ENCODE data around the gene PIP5K1C.

DNA sequence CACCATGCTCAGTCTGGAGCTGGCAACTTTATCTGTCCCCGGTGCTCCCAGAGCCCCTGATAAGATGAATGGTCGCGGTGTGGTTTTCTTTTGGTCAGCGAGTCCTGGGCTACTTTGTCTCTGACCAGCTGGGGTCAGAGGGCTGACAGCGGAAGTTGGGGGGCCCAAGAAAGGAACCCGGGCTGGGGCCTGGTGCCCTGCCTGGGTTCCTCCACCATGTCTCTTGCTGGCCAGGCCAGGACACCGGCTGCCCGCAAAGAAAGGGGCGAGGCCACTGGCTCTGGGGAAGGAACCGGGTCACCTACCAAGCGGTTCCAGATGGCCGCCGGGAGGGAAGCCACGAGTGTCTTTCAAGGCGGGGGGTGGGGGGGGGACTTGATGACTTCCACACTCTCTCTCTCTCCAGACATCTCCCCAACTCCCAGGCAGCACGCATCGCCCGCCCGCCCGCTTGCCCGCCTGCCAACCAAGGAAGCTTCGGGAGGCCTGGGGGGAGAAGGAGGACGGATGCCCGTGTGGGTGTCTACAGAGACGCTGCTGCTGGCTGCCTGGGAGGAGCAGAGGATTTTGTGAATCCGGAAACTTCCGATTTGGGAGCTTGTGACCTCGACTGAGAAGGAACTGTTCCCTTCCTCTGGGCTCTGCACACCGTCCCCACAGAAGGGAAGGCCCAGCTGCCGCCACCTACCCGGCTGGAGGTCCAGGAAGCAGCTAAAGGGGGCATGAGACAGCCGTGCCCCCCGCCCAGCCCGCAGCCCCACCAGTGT lies 1.1 kb downstream of the PIP5K1C start:
- TF ChIP-seq CTCF (IDR thresholded peaks at IDR 0.05 in 2 of 3, conservative IDR thresholded peaks at IDR 0.05 in 1 of 3; ENCODE audit: borderline replicate concordance in 1 of 3, insufficient read depth in 1 of 3, low read depth in 2 of 3, low read length in 2 of 3), result no peak
- TF ChIP-seq SP1 (IDR thresholded peaks at IDR 0.05; ENCODE audit: low read depth), result no peak
- TF ChIP-seq ZNF274 (IDR thresholded peaks at IDR 0.05; ENCODE audit: low read depth, low read length), result no peak
- no peak for TF ChIP-seq POLR2A (IDR thresholded peaks at IDR 0.05; ENCODE audit: borderline replicate concordance, extremely low read depth, insufficient read depth, insufficient read length)
- TF ChIP-seq SIN3A (IDR thresholded peaks at IDR 0.05; ENCODE audit: low read depth), result no peak
- TF ChIP-seq, protein P1, sequence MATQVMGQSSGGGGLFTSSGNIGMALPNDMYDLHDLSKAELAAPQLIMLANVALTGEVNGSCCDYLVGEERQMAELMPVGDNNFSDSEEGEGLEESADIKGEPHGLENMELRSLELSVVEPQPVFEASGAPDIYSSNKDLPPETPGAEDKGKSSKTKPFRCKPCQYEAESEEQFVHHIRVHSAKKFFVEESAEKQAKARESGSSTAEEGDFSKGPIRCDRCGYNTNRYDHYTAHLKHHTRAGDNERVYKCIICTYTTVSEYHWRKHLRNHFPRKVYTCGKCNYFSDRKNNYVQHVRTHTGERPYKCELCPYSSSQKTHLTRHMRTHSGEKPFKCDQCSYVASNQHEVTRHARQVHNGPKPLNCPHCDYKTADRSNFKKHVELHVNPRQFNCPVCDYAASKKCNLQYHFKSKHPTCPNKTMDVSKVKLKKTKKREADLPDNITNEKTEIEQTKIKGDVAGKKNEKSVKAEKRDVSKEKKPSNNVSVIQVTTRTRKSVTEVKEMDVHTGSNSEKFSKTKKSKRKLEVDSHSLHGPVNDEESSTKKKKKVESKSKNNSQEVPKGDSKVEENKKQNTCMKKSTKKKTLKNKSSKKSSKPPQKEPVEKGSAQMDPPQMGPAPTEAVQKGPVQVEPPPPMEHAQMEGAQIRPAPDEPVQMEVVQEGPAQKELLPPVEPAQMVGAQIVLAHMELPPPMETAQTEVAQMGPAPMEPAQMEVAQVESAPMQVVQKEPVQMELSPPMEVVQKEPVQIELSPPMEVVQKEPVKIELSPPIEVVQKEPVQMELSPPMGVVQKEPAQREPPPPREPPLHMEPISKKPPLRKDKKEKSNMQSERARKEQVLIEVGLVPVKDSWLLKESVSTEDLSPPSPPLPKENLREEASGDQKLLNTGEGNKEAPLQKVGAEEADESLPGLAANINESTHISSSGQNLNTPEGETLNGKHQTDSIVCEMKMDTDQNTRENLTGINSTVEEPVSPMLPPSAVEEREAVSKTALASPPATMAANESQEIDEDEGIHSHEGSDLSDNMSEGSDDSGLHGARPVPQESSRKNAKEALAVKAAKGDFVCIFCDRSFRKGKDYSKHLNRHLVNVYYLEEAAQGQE (IDR thresholded peaks at IDR 0.05; ENCODE audit: low read depth), result no peak
- no peak for TF ChIP-seq CBX3 (IDR thresholded peaks at IDR 0.05; ENCODE audit: low read depth)
- no peak for TF ChIP-seq ZFX (IDR thresholded peaks at IDR 0.05)
- TF ChIP-seq EZH2 (IDR thresholded peaks at IDR 0.05), result no peak
- TF ChIP-seq, protein P2, sequence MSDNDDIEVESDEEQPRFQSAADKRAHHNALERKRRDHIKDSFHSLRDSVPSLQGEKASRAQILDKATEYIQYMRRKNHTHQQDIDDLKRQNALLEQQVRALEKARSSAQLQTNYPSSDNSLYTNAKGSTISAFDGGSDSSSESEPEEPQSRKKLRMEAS (IDR thresholded peaks at IDR 0.05), result no peak
- TF ChIP-seq TCF7L2 (IDR thresholded peaks at IDR 0.05; ENCODE audit: borderline replicate concordance, extremely low read depth, insufficient read depth, insufficient read length), result no peak
- TF ChIP-seq RAD21 (IDR thresholded peaks at IDR 0.05; ENCODE audit: low read depth), result no peak
